ENCODE measurements around the gene ELL. TPM values are rescaled to one million over a fixed set of nuclear protein-coding genes. Genes with fewer than 3 reads are reported as not detected.

The ELL gene
- total and polyA plus RNA-seq, 9 of the 15 experiments (the other 6 are each of a cell fraction or from before 2014, with no cell fraction given), result 0.24 to 22.5 (median 4.1) TPM

DNA sequence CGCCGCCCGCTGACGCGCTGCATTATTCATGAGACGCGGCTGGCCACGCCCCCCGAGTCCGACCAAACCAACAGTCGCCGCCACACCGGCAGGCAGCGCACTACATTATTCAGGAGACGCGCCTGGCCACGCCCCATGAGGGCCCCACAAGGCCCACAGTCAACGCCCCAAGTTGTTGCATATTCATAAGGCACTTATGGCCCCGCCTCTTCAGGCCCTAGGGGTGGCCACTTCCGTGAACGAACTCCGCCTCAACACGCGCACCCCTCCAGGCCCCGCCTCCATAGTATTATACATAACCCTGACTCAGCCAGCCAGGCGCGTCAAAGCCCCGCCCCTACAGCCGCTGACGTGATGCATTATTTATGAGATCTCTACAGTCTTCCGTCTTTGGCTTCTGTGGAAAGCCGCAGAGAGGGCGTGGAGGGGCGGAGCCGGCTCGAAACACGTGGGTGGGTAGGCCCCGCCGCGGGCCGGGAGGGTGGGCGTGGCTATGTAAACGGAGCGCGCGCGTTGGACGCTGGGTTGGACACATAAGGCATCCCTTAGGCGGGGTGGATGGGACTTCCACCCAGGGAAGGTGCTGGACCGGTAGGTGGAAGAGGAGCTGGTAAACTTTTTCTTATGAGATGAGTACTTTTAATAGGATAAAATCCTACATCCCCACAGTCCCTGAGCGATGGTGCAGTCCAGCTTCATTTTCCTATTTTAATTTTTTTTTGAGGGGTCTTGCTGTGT, 423 bp upstream of the ELL start (continued):
- TF ChIP-seq, protein P1, sequence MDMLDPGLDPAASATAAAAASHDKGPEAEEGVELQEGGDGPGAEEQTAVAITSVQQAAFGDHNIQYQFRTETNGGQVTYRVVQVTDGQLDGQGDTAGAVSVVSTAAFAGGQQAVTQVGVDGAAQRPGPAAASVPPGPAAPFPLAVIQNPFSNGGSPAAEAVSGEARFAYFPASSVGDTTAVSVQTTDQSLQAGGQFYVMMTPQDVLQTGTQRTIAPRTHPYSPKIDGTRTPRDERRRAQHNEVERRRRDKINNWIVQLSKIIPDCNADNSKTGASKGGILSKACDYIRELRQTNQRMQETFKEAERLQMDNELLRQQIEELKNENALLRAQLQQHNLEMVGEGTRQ (CRISPR knock-in tag; IDR thresholded peaks at IDR 0.05), result peak; percentile 76
- TF ChIP-seq NCOA4 (IDR thresholded peaks at IDR 0.05; ENCODE audit: partially characterized antibody), result no peak
- no peak for TF ChIP-seq ZNF274 (IDR thresholded peaks at IDR 0.05; ENCODE audit: borderline replicate concordance, low read depth, low read length)
- no peak for TF ChIP-seq NONO (IDR thresholded peaks at IDR 0.05; ENCODE audit: low read depth in 2 of 2, low read length in 1 of 2)
- TF ChIP-seq HDAC2 (IDR thresholded peaks at IDR 0.05), result no peak
- no peak for TF ChIP-seq ASH1L (IDR thresholded peaks at IDR 0.05; ENCODE audit: borderline replicate concordance, low read depth, partially characterized antibody)
- TF ChIP-seq, protein P2, sequence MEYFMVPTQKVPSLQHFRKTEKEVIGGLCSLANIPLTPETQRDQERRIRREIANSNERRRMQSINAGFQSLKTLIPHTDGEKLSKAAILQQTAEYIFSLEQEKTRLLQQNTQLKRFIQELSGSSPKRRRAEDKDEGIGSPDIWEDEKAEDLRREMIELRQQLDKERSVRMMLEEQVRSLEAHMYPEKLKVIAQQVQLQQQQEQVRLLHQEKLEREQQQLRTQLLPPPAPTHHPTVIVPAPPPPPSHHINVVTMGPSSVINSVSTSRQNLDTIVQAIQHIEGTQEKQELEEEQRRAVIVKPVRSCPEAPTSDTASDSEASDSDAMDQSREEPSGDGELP (CRISPR knock-in tag; IDR thresholded peaks at IDR 0.05; ENCODE audit: borderline replicate concordance), result peak; percentile 70; the same call in 1 of the 2 replicates
- TF ChIP-seq GABPA (tag; conservative IDR thresholded peaks at IDR 0.05; ENCODE audit: low read depth), result peak; percentile 52; the same call in 1 of the 2 replicates
- no peak for TF ChIP-seq HOXB6 (CRISPR knock-in tag; IDR thresholded peaks at IDR 0.05; ENCODE audit: borderline replicate concordance)
- 0 out of 2 replicates have a peak, but pooled peaks have one; percentile 43 for TF ChIP-seq FOXP1 (CRISPR knock-in tag; IDR thresholded peaks at IDR 0.05)
- no peak for TF ChIP-seq BRD4 (IDR thresholded peaks at IDR 0.05)
- TF ChIP-seq, protein P3, sequence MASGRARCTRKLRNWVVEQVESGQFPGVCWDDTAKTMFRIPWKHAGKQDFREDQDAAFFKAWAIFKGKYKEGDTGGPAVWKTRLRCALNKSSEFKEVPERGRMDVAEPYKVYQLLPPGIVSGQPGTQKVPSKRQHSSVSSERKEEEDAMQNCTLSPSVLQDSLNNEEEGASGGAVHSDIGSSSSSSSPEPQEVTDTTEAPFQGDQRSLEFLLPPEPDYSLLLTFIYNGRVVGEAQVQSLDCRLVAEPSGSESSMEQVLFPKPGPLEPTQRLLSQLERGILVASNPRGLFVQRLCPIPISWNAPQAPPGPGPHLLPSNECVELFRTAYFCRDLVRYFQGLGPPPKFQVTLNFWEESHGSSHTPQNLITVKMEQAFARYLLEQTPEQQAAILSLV (tag; IDR thresholded peaks at IDR 0.05), result peak; percentile 50; the same call in 1 of the 2 replicates
- TF ChIP-seq ELF2 (CRISPR knock-in tag; IDR thresholded peaks at IDR 0.05), result 0 out of 2 replicates have a peak, but pooled peaks have one; percentile 7
- TF ChIP-seq, protein P4, sequence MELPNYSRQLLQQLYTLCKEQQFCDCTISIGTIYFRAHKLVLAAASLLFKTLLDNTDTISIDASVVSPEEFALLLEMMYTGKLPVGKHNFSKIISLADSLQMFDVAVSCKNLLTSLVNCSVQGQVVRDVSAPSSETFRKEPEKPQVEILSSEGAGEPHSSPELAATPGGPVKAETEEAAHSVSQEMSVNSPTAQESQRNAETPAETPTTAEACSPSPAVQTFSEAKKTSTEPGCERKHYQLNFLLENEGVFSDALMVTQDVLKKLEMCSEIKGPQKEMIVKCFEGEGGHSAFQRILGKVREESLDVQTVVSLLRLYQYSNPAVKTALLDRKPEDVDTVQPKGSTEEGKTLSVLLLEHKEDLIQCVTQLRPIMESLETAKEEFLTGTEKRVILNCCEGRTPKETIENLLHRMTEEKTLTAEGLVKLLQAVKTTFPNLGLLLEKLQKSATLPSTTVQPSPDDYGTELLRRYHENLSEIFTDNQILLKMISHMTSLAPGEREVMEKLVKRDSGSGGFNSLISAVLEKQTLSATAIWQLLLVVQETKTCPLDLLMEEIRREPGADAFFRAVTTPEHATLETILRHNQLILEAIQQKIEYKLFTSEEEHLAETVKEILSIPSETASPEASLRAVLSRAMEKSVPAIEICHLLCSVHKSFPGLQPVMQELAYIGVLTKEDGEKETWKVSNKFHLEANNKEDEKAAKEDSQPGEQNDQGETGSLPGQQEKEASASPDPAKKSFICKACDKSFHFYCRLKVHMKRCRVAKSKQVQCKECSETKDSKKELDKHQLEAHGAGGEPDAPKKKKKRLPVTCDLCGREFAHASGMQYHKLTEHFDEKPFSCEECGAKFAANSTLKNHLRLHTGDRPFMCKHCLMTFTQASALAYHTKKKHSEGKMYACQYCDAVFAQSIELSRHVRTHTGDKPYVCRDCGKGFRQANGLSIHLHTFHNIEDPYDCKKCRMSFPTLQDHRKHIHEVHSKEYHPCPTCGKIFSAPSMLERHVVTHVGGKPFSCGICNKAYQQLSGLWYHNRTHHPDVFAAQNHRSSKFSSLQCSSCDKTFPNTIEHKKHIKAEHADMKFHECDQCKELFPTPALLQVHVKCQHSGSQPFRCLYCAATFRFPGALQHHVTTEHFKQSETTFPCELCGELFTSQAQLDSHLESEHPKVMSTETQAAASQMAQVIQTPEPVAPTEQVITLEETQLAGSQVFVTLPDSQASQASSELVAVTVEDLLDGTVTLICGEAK (IDR thresholded peaks at IDR 0.05), result no peak
- TF ChIP-seq, protein P4 (CRISPR knock-in tag; IDR thresholded peaks at IDR 0.05), result no peak
- no peak for TF ChIP-seq TSC22D4 (tag; IDR thresholded peaks at IDR 0.05)
